Measurements from ENCODE around the gene THOC6.

THOC6 gene

GRCh38 chr16:3015865-3016521 is 7.8 kb upstream of the THOC6 start:
- no peak for DNase-seq (ENCODE audit: low read depth)

- no peak for DNase-seq (ENCODE audit: low read depth)
Observed at GRCh38 chr16:3017344-3017743, 6.5 kb upstream of the THOC6 start.

GRCh38 chr16:3017794-3018506 is 5.9 kb upstream of the THOC6 start, which contains the start of gene CLDN6:
CLDN6 (minus strand) TSS chr16:3018183; CDS start chr16:3016021, 2,162 bp downstream.
- DNase-seq (ENCODE audit: low read depth) = no peak

- DNase-seq (ENCODE audit: low read depth) = no peak
Observed at GRCh38 chr16:3019594-3020246, 4.1 kb upstream of the THOC6 start.

GRCh38 chr16:3020247-3020603 is 3.6 kb upstream of the THOC6 start, which contains the start of gene TNFRSF12A:
TNFRSF12A (plus strand) TSS chr16:3020368; CDS start chr16:3020398, 30 bp downstream.
- DNase-seq (ENCODE audit: low read depth) = no peak

- peak; percentile 48 for DNase-seq (ENCODE audit: low read depth)
Observed at GRCh38 chr16:3020604-3021448, 3.0 kb upstream of the THOC6 start.

- peak; percentile 79 for DNase-seq (ENCODE audit: low read depth)
Observed at GRCh38 chr16:3021449-3022207, 2.2 kb upstream of the THOC6 start.

- peak; percentile 80 for DNase-seq (ENCODE audit: low read depth)
Observed at GRCh38 chr16:3022208-3022683, 1.6 kb upstream of the THOC6 start.

- peak; percentile 43 for DNase-seq (ENCODE audit: low read depth)
Observed at GRCh38 chr16:3022684-3023414, 986 bp upstream of the THOC6 start.

- DNase-seq (ENCODE audit: low read depth) = peak; percentile 60
Observed at GRCh38 chr16:3023415-3023668, 493 bp upstream of the THOC6 start.

GRCh38 chr16:3025032-3026002 is 1.5 kb downstream of the THOC6 start:
- DNase-seq (ENCODE audit: low read depth) = no peak

GRCh38 chr16:3026003-3026378 is 2.2 kb downstream of the THOC6 start:
- DNase-seq (ENCODE audit: low read depth) = no peak

GRCh38 chr16:3026609-3027488 is 3.0 kb downstream of the THOC6 start:
- DNase-seq (ENCODE audit: low read depth) = no peak

GRCh38 chr16:3027489-3027795 is 3.6 kb downstream of the THOC6 start:
- no peak for DNase-seq (ENCODE audit: low read depth)

GRCh38 chr16:3027983-3028715 is 4.3 kb downstream of the THOC6 start:
- DNase-seq (ENCODE audit: low read depth) = no peak

- DNase-seq (ENCODE audit: low read depth) = no peak
Observed at GRCh38 chr16:3028716-3029319, 5.0 kb downstream of the THOC6 start.

- no peak for DNase-seq (ENCODE audit: low read depth)
Observed at GRCh38 chr16:3029491-3030221, 5.8 kb downstream of the THOC6 start.

Measured in GM04503 (cell line).